Common myeloid progenitor, CD34-positive (primary cell): ENCODE measurements around the gene DACH1.

Experiments used
- CTCF ChIA-PET: fragments of 350-600 bp; sonication (Branson Sonifier 250); formaldehyde crosslinking; loops from one replicate; lab custom pipeline; 2021; ENCODE audit warnings: antibody characterized with exemption; lab: Charles Lee
- POLR2A ChIA-PET: fragments of 350-600 bp; sonication (Branson Sonifier 250); formaldehyde crosslinking; loops from one replicate; lab custom pipeline; 2021; ENCODE audit warnings: antibody characterized with exemption; lab: Charles Lee
- DNase-seq, 3 donors: peaks; one replicate each; pipeline versions ENCODE4 v3.0.0 to v3.0.0-alpha.2; 2013
- H3K27ac ChIP-seq, 2 experiments: 1 replicate in 1 of 2; 2 replicates in 1 of 2; pipeline ENCODE4 v1.7.0; 2013; ENCODE audit warnings: inconsistent platforms in 2 of 2, low read length in 2 of 2, mild to moderate bottlenecking in 2 of 2, low read depth in 1 of 2, moderate library complexity in 1 of 2; ENCODE audit not compliant: severe bottlenecking in 2 of 2, insufficient read depth in 1 of 2, poor library complexity in 1 of 2
- H3K27me3 ChIP-seq, 5 experiments: replicated peaks in 2 of 5; 1 replicate in 3 of 5; 2 replicates in 2 of 5; pipeline versions ENCODE4 v1.6.1 to v1.7.0; 2013; ENCODE audit warnings: low read length in 4 of 5, mild to moderate bottlenecking in 2 of 5, moderate library complexity in 2 of 5, inconsistent platforms in 1 of 5; ENCODE audit not compliant: insufficient read depth in 5 of 5, control insufficient read depth in 4 of 5
- H3K36me3 ChIP-seq, 4 experiments: 1 replicate in 2 of 4; 2 replicates in 2 of 4; pipeline versions ENCODE4 v1.6.1 to v1.7.0; 2013; ENCODE audit warnings: low read length in 3 of 4, control low read depth in 1 of 4, mild to moderate bottlenecking in 1 of 4; ENCODE audit not compliant: control insufficient read depth in 4 of 4, insufficient read depth in 4 of 4
- H3K4me1 ChIP-seq, 4 experiments: 1 replicate in 3 of 4; 2 replicates in 1 of 4; pipeline versions ENCODE4 v1.6.1 to v1.7.1; 2013; ENCODE audit warnings: low read length in 3 of 4, mild to moderate bottlenecking in 3 of 4, control low read depth in 1 of 4, inconsistent platforms in 1 of 4, moderate library complexity in 1 of 4; ENCODE audit not compliant: control insufficient read depth in 4 of 4, insufficient read depth in 4 of 4; ENCODE audit errors: control extremely low read depth in 1 of 4
- H3K4me3 ChIP-seq, 7 experiments: 1 replicate in 4 of 7; 2 replicates in 3 of 7; pipeline versions ENCODE4 v1.5.1 to v1.7.0; 2013; ENCODE audit warnings: mild to moderate bottlenecking in 7 of 7, low read length in 6 of 7, moderate library complexity in 6 of 7, inconsistent platforms in 2 of 7, low read depth in 2 of 7, control low read depth in 1 of 7; ENCODE audit not compliant: insufficient read depth in 4 of 7, control insufficient read depth in 1 of 7; ENCODE audit errors: extremely low read depth in 1 of 7
- H3K9me3 ChIP-seq, 5 experiments: 1 replicate in 4 of 5; 2 replicates in 1 of 5; pipeline versions ENCODE4 v1.6.1 to v1.7.1; 2013; ENCODE audit warnings: low read length in 4 of 5, mild to moderate bottlenecking in 2 of 5, inconsistent platforms in 1 of 5, low read depth in 1 of 5, moderate library complexity in 1 of 5; ENCODE audit not compliant: control insufficient read depth in 4 of 5, insufficient read depth in 2 of 5; ENCODE audit errors: control extremely low read depth in 1 of 5
- WGBS: methylation state at CpG from one replicate; pipeline ENCODE4 v1.1.5; 2013; ENCODE audit not compliant: insufficient coverage; 5-methylcytosine and 5-hydroxymethylcytosine counted together

Gene DACH1

GRCh38 chr13:71727042-71727441 is 140.0 kb downstream of the DACH1 start:
- H3K27me3 ChIP-seq, result no peaks in the 10 kb centered on the region
- H3K36me3 ChIP-seq, result no peaks in the 10 kb centered on the region
- POLR2A ChIA-PET, result no interaction called here
- H3K9me3 ChIP-seq, result no peaks in the 10 kb centered on the region
- DNase-seq, result no peak
- H3K4me3 ChIP-seq, result no peak overlapping the region
- H3K27ac ChIP-seq, result no peak overlapping the region
- CTCF ChIA-PET, result interaction anchor here (0.9 kb wide), 1 partner anchor 46 kb away, joined by 3 read pairs; no protein-coding TSS in a partner anchor
- no peaks in the 10 kb centered on the region for H3K4me1 ChIP-seq
- WGBS, result no CpG with 5 or more reads among the region's 2 CpGs

GRCh38 chr13:71722206-71722605 is 144.8 kb downstream of the DACH1 start:
- WGBS, result no CpG with 5 or more reads among the region's 3 CpGs
- ChIA-PET CTCF (interaction anchor here (1.3 kb wide), 1 partner anchor 37 kb away, joined by 3 read pairs; no protein-coding TSS in a partner anchor), POLR2A (no interaction called here)

DNA sequence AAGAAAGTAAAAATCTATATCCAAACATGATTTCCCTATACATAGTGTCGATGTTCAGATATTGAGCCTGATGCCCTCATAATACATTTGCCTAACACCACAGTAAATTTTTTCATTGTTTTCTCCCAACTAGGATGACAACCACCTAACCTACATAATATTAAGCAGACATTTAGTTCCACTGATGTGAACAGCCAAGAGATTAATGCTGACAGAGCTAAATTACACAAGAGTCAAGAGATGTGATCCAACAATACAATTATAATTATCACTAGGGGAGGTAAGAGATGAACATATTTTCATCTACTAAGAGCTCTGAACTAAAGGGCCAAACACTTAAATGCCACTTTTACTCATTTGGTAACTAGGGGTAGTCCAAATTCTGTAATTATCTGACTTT is 145.9 kb downstream of the DACH1 start:
- H3K9me3 ChIP-seq, result no peaks in the 10 kb centered on the region
- no peak overlapping the region for H3K4me3 ChIP-seq
- 100% methylated on average over 1 of the region's 1 CpG for WGBS
- CTCF ChIA-PET, result interaction anchor here (1.4 kb wide), 1 partner anchor 158 kb away, joined by 3 read pairs; no protein-coding TSS in a partner anchor
- H3K27me3 ChIP-seq, result no peaks in the 10 kb centered on the region
- no peaks in the 10 kb centered on the region for H3K4me1 ChIP-seq
- H3K36me3 ChIP-seq, result no peaks in the 10 kb centered on the region
- no peak for DNase-seq
- H3K27ac ChIP-seq, result no peak overlapping the region
- POLR2A ChIA-PET, result no interaction called here

More at GRCh38 chr13:71722206-71722605, 144.8 kb downstream of the DACH1 start:
- H3K9me3 ChIP-seq, result no peaks in the 10 kb centered on the region
- no peaks in the 10 kb centered on the region for H3K4me1 ChIP-seq
- H3K36me3 ChIP-seq, result no peaks in the 10 kb centered on the region
- no peaks in the 10 kb centered on the region for H3K27me3 ChIP-seq
- no peak overlapping the region for H3K27ac ChIP-seq
- no peak overlapping the region for H3K4me3 ChIP-seq
- DNase-seq, result no peak

DNA sequence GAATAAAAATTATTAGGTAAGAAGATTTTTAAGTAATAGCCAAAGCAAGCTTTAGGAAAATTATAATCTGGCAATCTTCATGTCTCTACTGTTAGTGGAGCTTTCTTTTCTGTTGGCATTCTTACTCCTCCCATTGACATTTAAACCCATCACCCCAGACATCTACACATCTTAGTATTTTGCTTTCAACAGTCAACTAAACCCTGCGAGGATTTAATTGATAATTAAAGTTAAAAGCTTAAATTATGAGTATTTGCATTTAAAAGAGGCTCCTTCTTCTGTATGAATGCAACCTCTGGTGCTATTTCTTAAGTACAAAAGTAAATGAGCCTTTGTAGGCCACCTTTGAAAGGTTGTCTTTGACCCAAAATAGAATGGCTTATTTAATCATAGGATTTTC is 148.1 kb downstream of the DACH1 start:
- no peaks in the 10 kb centered on the region for H3K27me3 ChIP-seq
- no peaks in the 10 kb centered on the region for H3K4me1 ChIP-seq
- H3K27ac ChIP-seq, result no peak overlapping the region
- H3K36me3 ChIP-seq, result no peaks in the 10 kb centered on the region
- no CpG with 5 or more reads among the region's 1 CpG for WGBS
- no peak overlapping the region for H3K4me3 ChIP-seq
- ChIA-PET POLR2A (no interaction called here), CTCF (interaction anchor here (1.0 to 1.2 kb wide), 2 partner anchors 29 to 146 kb away, joined by 3 to 5 read pairs; no protein-coding TSS in a partner anchor)
- no peak for DNase-seq
- no peaks in the 10 kb centered on the region for H3K9me3 ChIP-seq

DNA sequence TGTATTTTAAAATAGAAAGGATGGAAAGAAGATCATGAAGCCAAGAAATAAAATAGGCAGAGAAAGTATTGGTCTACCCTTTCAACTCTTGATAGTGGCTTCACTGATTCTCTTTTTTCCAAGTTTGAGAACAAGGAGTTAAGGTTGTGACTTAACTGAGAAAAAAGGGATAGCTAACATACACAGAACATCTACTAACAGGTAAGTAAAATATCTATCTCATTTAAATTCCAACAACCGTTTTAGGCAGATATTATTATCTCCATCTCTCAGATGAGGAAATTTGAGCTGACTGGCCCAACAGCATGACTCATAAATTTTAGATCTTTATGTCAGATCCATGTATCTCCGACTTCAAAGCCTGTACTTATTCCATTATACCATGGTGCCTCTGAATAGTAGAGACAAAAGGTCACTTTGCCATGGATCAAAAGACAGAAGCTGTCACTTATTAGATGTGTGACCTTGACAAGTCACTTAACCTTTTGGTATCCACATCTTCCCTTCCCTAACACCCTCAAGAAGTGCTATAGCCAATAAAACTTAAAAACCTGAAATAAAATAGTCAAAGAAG is 152.1 kb downstream of the DACH1 start:
- Histone ChIP-seq H3K27ac (no peak overlapping the region), H3K36me3 (no peaks in the 10 kb centered on the region)

DNA sequence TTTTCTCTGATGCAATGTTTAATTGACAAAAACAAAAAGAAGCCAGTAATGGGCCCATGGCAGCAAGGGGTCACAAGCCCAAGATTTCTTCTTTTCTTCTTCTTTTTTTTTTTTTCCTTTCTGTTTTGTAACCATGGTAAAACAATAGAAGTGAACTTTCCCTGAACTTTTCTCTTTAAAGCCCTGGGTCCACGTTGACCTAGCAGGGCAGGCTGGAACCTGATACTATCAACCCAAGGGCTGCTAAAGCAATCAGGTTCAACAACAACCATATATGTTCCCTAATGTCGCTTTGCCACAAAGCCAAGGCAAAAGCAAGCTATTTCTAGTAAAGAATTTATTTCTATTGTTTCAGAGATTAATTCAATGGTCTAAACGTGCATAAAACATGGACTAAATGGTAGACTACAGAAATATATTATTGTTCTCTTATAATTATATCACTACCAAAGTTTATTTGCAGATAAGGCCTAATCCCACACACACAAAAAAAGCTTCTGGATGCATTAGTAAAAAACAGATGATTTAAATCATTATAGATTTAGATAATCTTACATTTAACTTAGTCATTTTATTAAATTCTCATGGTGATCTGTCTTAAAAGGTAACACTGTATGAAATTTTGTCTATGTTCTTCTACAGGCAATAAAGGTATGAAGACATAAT is 153.9 kb downstream of the DACH1 start:
- peaks cover 0 to 17% (median 4%) of the 10 kb centered on the region in 4 experiments for H3K4me1 ChIP-seq
- POLR2A ChIA-PET, result no interaction called here
- peak; percentile 36 to 85 (median 76) for DNase-seq
- no peak overlapping the region for H3K4me3 ChIP-seq
- peaks cover 0 to 3% (median 0%) of the 10 kb centered on the region in 4 experiments for H3K36me3 ChIP-seq
- CTCF ChIA-PET, result interaction anchor here (0.7 kb wide), 1 partner anchor 71 kb away, joined by 3 read pairs; no protein-coding TSS in a partner anchor
- H3K9me3 ChIP-seq, result no peaks in the 10 kb centered on the region
- H3K27me3 ChIP-seq, result no peaks in the 10 kb centered on the region
- no CpG with 5 or more reads among the region's 3 CpGs for WGBS
- H3K27ac ChIP-seq, result no peak overlapping the region

More for the DNA sequence above, 152.1 kb downstream of the DACH1 start:
- Histone ChIP-seq H3K4me1 (peaks cover 0 to 17% (median 4%) of the 10 kb centered on the region in 4 experiments), H3K9me3 (no peaks in the 10 kb centered on the region), H3K27me3 (no peaks in the 10 kb centered on the region), H3K4me3 (no peak overlapping the region)
- ChIA-PET CTCF (interaction anchor here (2.3 kb wide), 1 partner anchor 10 kb away, joined by 8 read pairs; no protein-coding TSS in a partner anchor), POLR2A (no interaction called here)
- WGBS, result 90% methylated on average over 1 of the region's 2 CpGs
- DNase-seq, result no peak

- no peak for DNase-seq
- no peak overlapping the region for H3K4me3 ChIP-seq
- POLR2A ChIA-PET, result no interaction called here
- peaks cover 0 to 3% (median 0%) of the 10 kb centered on the region in 4 experiments for H3K4me1 ChIP-seq
- H3K27me3 ChIP-seq, result no peaks in the 10 kb centered on the region
- CTCF ChIA-PET, result no interaction called here
- H3K36me3 ChIP-seq, result peaks cover 0 to 4% (median 3%) of the 10 kb centered on the region in 4 experiments
- no peak overlapping the region for H3K27ac ChIP-seq
- peaks cover 0 to 2% (median 0%) of the 10 kb centered on the region in 5 experiments for H3K9me3 ChIP-seq
- no CpG with 5 or more reads among the region's 4 CpGs for WGBS
Observed at GRCh38 chr13:71704656-71705055, 162.3 kb downstream of the DACH1 start.
